Fibroblast of skin of right quadriceps (primary cell): ENCODE data around the gene AGO4.
A peak's percentile ranks its signal among the peaks of the same experiment; 100 is the strongest.
"Not testable (repeated sequence)": the region's sequence is repeated elsewhere in the genome, so short reads cannot be mapped to it uniquely, and the experiment has no call there.

ENCODE experiments used
- DNase-seq: peaks from one replicate; pipeline ENCODE4 v3.0.0-alpha.2; 2013

Gene AGO4

GRCh38 chr1:35807614-35808449 is at the start of gene AGO4:
AGO4 (plus strand) TSS chr1:35808016; CDS start chr1:35808417, 401 bp downstream.
- DNase-seq = peak; percentile 45

GRCh38 chr1:35762141-35762540 is 45.7 kb upstream of the AGO4 start:
- no peak for DNase-seq

GRCh38 chr1:35763201-35763600 is 44.6 kb upstream of the AGO4 start:
- DNase-seq = no peak

GRCh38 chr1:35764283-35764682 is 43.5 kb upstream of the AGO4 start:
- DNase-seq = no peak

- DNase-seq = peak; percentile 4
Observed at GRCh38 chr1:35768350-35769187, 39.2 kb upstream of the AGO4 start.

GRCh38 chr1:35769188-35769758 is 38.5 kb upstream of the AGO4 start:
- peak; percentile 86 for DNase-seq

- DNase-seq = no peak
Observed at GRCh38 chr1:35773711-35774110, 34.1 kb upstream of the AGO4 start.

- not testable (repeated sequence) for DNase-seq
Observed at GRCh38 chr1:35776172-35776571, 31.6 kb upstream of the AGO4 start.

- DNase-seq = no peak
Observed at GRCh38 chr1:35777109-35777508, 30.7 kb upstream of the AGO4 start.

- no peak for DNase-seq
Observed at GRCh38 chr1:35783055-35783583, 24.7 kb upstream of the AGO4 start.

GRCh38 chr1:35784364-35784763 is 23.5 kb upstream of the AGO4 start:
- not testable (repeated sequence) for DNase-seq

GRCh38 chr1:35788139-35788538 is 19.7 kb upstream of the AGO4 start:
- DNase-seq = no peak

GRCh38 chr1:35790670-35791069 is 17.1 kb upstream of the AGO4 start:
- no peak for DNase-seq

GRCh38 chr1:35795295-35795694 is 12.5 kb upstream of the AGO4 start:
- no peak for DNase-seq

GRCh38 chr1:35797380-35797779 is 10.4 kb upstream of the AGO4 start:
- DNase-seq = no peak

- DNase-seq = not testable (repeated sequence)
Observed at GRCh38 chr1:35798019-35798418, 9.8 kb upstream of the AGO4 start.

- not testable (repeated sequence) for DNase-seq
Observed at GRCh38 chr1:35800167-35800887, 7.5 kb upstream of the AGO4 start.

- peak; percentile 23 for DNase-seq
Observed at GRCh38 chr1:35808450-35809113, 766 bp downstream of the AGO4 start.

- no peak for DNase-seq
Observed at GRCh38 chr1:35809114-35810095, 1.6 kb downstream of the AGO4 start.

- DNase-seq = peak; percentile 29
Observed at GRCh38 chr1:35810096-35810881, 2.5 kb downstream of the AGO4 start.
